RWPE1 (cell line): ENCODE measurements around the gene HBB.

ENCODE experiments used
- CTCF ChIA-PET: fragments of 350-600 bp; sonication (Branson Sonifier 250); formaldehyde crosslinking; extraction: SDS; loops from one replicate; lab custom pipeline; 2021; lab: Yijun Ruan, JAX
- POLR2A ChIA-PET: fragments of 400-600 bp; formaldehyde crosslinking; extraction: SDS; loops from one replicate; lab custom pipeline; 2020; ENCODE audit warnings: antibody characterized with exemption; ENCODE audit not compliant: low non-redundant PET; lab: Yijun Ruan, JAX
- DNase-seq: peaks from one replicate; pipeline ENCODE4 v3.0.0; 2012; ENCODE audit warnings: low spot score
- H3K27ac ChIP-seq: fragments of 450-650 bp; 2 replicates; pipeline ENCODE4 v1.5.1; 2017
- CTCF ChIP-seq: fragments of 450-650 bp; conservative IDR thresholded peaks from 2 replicates; pipeline ENCODE4 v1.5.1; 2017; ENCODE audit warnings: low read depth, mild to moderate bottlenecking

HBB gene

GRCh38 chr11:5226732-5227310, at the start of gene HBB:
HBB (minus strand) TSS chr11:5227071; CDS start chr11:5227021, 50 bp downstream.
- POLR2A ChIA-PET: no interaction called here
- TF ChIP-seq CTCF: no peak
- no peak within 1 kb of the TSS for H3K27ac ChIP-seq
- CTCF ChIA-PET: no interaction called here
- DNase-seq: no peak

GRCh38 chr11:5275369-5276110, 48.7 kb upstream of the HBB start:
- no peak for DNase-seq
- ChIA-PET POLR2A (no interaction called here), CTCF (interaction anchor here (0.5 kb wide), 1 partner anchor 68 kb away, joined by 4 read pairs; no protein-coding TSS in a partner anchor)
- TF ChIP-seq CTCF: no peak
- H3K27ac ChIP-seq: no peak overlapping the region

DNA sequence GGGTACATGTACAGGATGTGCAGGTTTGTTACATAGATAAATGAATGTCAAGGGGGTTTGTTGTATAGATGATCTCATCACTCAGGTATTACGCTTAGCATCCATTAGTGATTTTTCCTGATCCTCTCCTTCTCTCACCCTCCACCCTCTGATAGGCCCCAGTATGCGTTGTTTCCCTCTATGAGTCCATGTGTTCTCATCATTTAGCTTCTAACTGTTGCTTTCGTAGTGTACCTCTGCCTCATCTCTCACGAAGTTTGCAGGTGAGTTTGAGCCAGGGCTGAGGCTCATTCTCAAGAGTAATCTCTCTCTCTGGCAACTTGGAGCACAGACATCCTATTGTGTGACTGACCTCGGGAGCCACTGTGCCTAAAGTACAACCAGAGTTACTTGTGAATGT, 47.5 kb upstream of the HBB start:
- ChIA-PET POLR2A (no interaction called here), CTCF (no interaction called here)
- H3K27ac ChIP-seq: no peak overlapping the region
- DNase-seq: no peak
- TF ChIP-seq CTCF: no peak

GRCh38 chr11:5272395-5273017, 45.6 kb upstream of the HBB start:
- CTCF ChIA-PET: no interaction called here
- no peak for TF ChIP-seq CTCF
- POLR2A ChIA-PET: no interaction called here
- no peak for DNase-seq
- H3K27ac ChIP-seq: no peak overlapping the region

- no peak for DNase-seq
- ChIA-PET POLR2A (no interaction called here), CTCF (no interaction called here)
- TF ChIP-seq CTCF: no peak
- H3K27ac ChIP-seq: no peak within 1 kb of the TSS
Observed at GRCh38 chr11:5269715-5270147, 42.9 kb upstream of the HBB start, which contains the start of gene HBE1. HBE1 (minus strand) TSS chr11:5269945; CDS start chr11:5269890, 55 bp downstream.

GRCh38 chr11:5267033-5267563, 40.2 kb upstream of the HBB start:
- no peak for TF ChIP-seq CTCF
- POLR2A ChIA-PET: no interaction called here
- H3K27ac ChIP-seq: no peak overlapping the region
- no peak for DNase-seq
- CTCF ChIA-PET: no interaction called here
